Uterus (tissue), 4 donors: ENCODE measurements around the gene SLC35B2. TPM values are rescaled to one million over a fixed set of nuclear protein-coding genes. Genes with fewer than 3 reads are reported as not detected.

Experiments
- DNase-seq, 2 donors: peaks; one replicate each; pipeline ENCODE4 v3.0.0-alpha.2; 2019 to 2020
- H3K27ac ChIP-seq, 2 donors: fragments of 200-600 bp; sonication (generic); 1 replicate in 1 of 2; 2 replicates in 1 of 2; pipeline ENCODE4 v1.5.1; 2016 to 2018
- H3K27me3 ChIP-seq, 2 donors: fragments of 200-600 bp; sonication (generic); one replicate each; pipeline ENCODE4 v1.5.1; 2018 to 2019; ENCODE audit warnings: control low read depth in 1 of 2
- H3K36me3 ChIP-seq, 2 donors: fragments of 200-600 bp; sonication (generic); one replicate each; pipeline ENCODE4 v1.5.1; 2019; ENCODE audit warnings: control low read depth in 1 of 2
- H3K4me1 ChIP-seq, 2 donors: fragments of 200-600 bp; sonication (generic); one replicate each; pipeline ENCODE4 v1.5.1; 2018 to 2019; ENCODE audit warnings: control low read depth in 1 of 2
- H3K4me3 ChIP-seq, 2 donors: fragments of 200-600 bp; sonication (generic); 1 replicate in 1 of 2; 2 replicates in 1 of 2; pipeline ENCODE4 v1.5.1; 2018 to 2019; ENCODE audit warnings: mild to moderate bottlenecking in 1 of 2
- H3K9me3 ChIP-seq, 2 donors: fragments of 200-600 bp; sonication (generic); one replicate each; pipeline ENCODE4 v1.5.1; 2019; ENCODE audit warnings: control low read depth in 1 of 2
- CTCF ChIP-seq, 4 experiments: fragments of 200-600 bp in 2 of 4; fragments of 450-650 bp in 2 of 4; sonication (generic) in 2 of 4; IDR thresholded peaks; one replicate each; pipeline ENCODE4 v1.5.1; 2016 to 2019; ENCODE audit warnings: antibody characterized with exemption in 4 of 4, mild to moderate bottlenecking in 2 of 4, moderate library complexity in 1 of 4
- POLR2A ChIP-seq, 2 donors: fragments of 450-650 bp; IDR thresholded peaks; one replicate each; pipeline ENCODE4 v1.6.1; 2016; ENCODE audit warnings: antibody characterized with exemption in 2 of 2, mild to moderate bottlenecking in 1 of 2, moderate library complexity in 1 of 2
- intact Hi-C: fragments of 100-400 bp; cut with DNase I; formaldehyde crosslinking; loops from one replicate; pipeline ENCODE4 v1.15.1; 2023; ENCODE audit warnings: low total_unique reads
- total RNA-seq, 4 donors: library from RNA; depleted of rRNA in 3 of 4; stranded (reverse); fragments of >200 nt in 3 of 4; gene quantifications; one replicate each; pipeline versions ENCODE4 v1.1.0 to v1.2.4, GENCODE V29; 2014 to 2023
- donor health status: DM: yes; HTN: yes; CAD: no.

Gene SLC35B2
- total RNA-seq, 4 donors from 2014 or later = 5.9 to 39.5 (median 28.5) TPM

GRCh38 chr6:44249082-44249748 is 8.1 kb downstream of the SLC35B2 start:
- Histone ChIP-seq H3K27me3 (no peaks in the 10 kb centered on the region), H3K4me1 (peaks cover 0 to 9% of the 10 kb centered on the region in 2 donors), H3K9me3 (no peaks in the 10 kb centered on the region), H3K36me3 (no peaks in the 10 kb centered on the region), H3K27ac (peak overlapping the region in 1 of 2 donors; percentile 99), H3K4me3 (no peak overlapping the region)
- intact Hi-C loops = no loop called here
- no peak for DNase-seq
- TF ChIP-seq POLR2A (IDR thresholded peaks at IDR 0.05) = no peak
- no peak for TF ChIP-seq CTCF (IDR thresholded peaks at IDR 0.05)

GRCh38 chr6:44248579-44248978 is 8.7 kb downstream of the SLC35B2 start:
- Histone ChIP-seq H3K9me3 (no peaks in the 10 kb centered on the region), H3K27me3 (no peaks in the 10 kb centered on the region), H3K27ac (peak overlapping the region; percentile 99), H3K36me3 (no peaks in the 10 kb centered on the region), H3K4me3 (peak overlapping the region; percentile 98), H3K4me1 (peaks cover 0 to 9% of the 10 kb centered on the region in 2 donors)
- DNase-seq = no peak
- TF ChIP-seq POLR2A (IDR thresholded peaks at IDR 0.05) (no peak), CTCF (IDR thresholded peaks at IDR 0.05) (no peak)
- intact Hi-C loops = no loop called here

GRCh38 chr6:44247338-44248302 is 9.7 kb downstream of the SLC35B2 start:
- TF ChIP-seq POLR2A (IDR thresholded peaks at IDR 0.05) (peak in 1 of 2 donors; percentile 27), CTCF (IDR thresholded peaks at IDR 0.05) (no peak)
- Histone ChIP-seq H3K27ac (peak overlapping the region; percentile 99), H3K9me3 (no peaks in the 10 kb centered on the region), H3K27me3 (no peaks in the 10 kb centered on the region), H3K36me3 (no peaks in the 10 kb centered on the region), H3K4me1 (peaks cover 0 to 9% of the 10 kb centered on the region in 2 donors), H3K4me3 (peak overlapping the region; percentile 98)
- intact Hi-C loops = no loop called here
- DNase-seq = peak; percentile 66 to 75

GRCh38 chr6:44246663-44247337 is 10.5 kb downstream of the SLC35B2 start, which contains the start of gene HSP90AB1:
Gene HSP90AB1 (plus strand): TSS chr6:44247101. CDS start chr6:44248630, 1,529 bp downstream.
- Histone ChIP-seq H3K36me3 (no peaks in the 10 kb centered on the region), H3K4me3 (peak within 1 kb of the TSS; percentile 98), H3K27me3 (no peaks in the 10 kb centered on the region), H3K4me1 (peaks cover 0 to 9% of the 10 kb centered on the region in 2 donors), H3K9me3 (no peaks in the 10 kb centered on the region), H3K27ac (peak within 1 kb of the TSS; percentile 99)
- peak; percentile 93 to 98 for DNase-seq
- intact Hi-C loops = no loop called here
- TF ChIP-seq CTCF (IDR thresholded peaks at IDR 0.05) (peak in 1 of 4 experiments; percentile 10), POLR2A (IDR thresholded peaks at IDR 0.05) (peak; percentile 91)
